SU-DHL-6 (cell line): ENCODE data around the gene MDFIC.

Experiments used
- H2AFZ ChIP-seq: fragments of 200-600 bp; sonication (generic); 2 replicates; pipeline ENCODE4 v1.6.1; 2014; ENCODE audit warnings: low read depth, mild to moderate bottlenecking, moderate library complexity, mixed read lengths, antibody characterized with exemption, low read length; ENCODE audit not compliant: severe bottlenecking
- H3F3A ChIP-seq: fragments of 200-600 bp; shearing (Covaris generic); 2 replicates; pipeline ENCODE4 v1.6.0; 2016; ENCODE audit warnings: antibody characterized with exemption, mild to moderate bottlenecking; ENCODE audit not compliant: insufficient read depth
- H3K27ac ChIP-seq: fragments of 200-600 bp; sonication (generic); 2 replicates; pipeline ENCODE4 v1.5.1; 2016; ENCODE audit warnings: low read depth, mild to moderate bottlenecking, low read length, moderate library complexity, mixed read lengths
- H3K27me3 ChIP-seq: fragments of 200-600 bp; sonication (generic), shearing (Covaris generic); 2 replicates; pipeline ENCODE4 v1.6.0; 2014; ENCODE audit warnings: mild to moderate bottlenecking, low read length
- H3K36me3 ChIP-seq: fragments of 200-600 bp; sonication (generic); 2 replicates; pipeline ENCODE4 v1.6.1; 2014; ENCODE audit warnings: mild to moderate bottlenecking, low read length, mixed read lengths
- H3K4me2 ChIP-seq: fragments of 300-600, 200-600 bp; shearing (Covaris generic), sonication (generic); 2 replicates; pipeline ENCODE4 v1.6.0; 2014; ENCODE audit warnings: low read length, low read depth, mild to moderate bottlenecking; ENCODE audit not compliant: poor library complexity, severe bottlenecking
- H3K4me3 ChIP-seq: fragments of 200-600 bp; sonication (generic); 2 replicates; pipeline ENCODE4 v1.5.1; 2014; ENCODE audit warnings: antibody characterized with exemption, low read length, mild to moderate bottlenecking, mixed read lengths; ENCODE audit not compliant: insufficient read depth, poor library complexity, severe bottlenecking
- H3K79me2 ChIP-seq: fragments of 200-600 bp; sonication (generic); 2 replicates; pipeline ENCODE4 v1.6.1; 2014; ENCODE audit warnings: mild to moderate bottlenecking, low read length, moderate library complexity; ENCODE audit not compliant: insufficient read depth
- H3K9ac ChIP-seq: fragments of 200-600 bp; sonication (generic); 2 replicates; pipeline ENCODE4 v1.7.0; 2014; ENCODE audit warnings: mild to moderate bottlenecking, low read length
- H3K9me2 ChIP-seq: fragments of 200-600 bp; sonication (generic); replicated peaks from 2 replicates; pipeline ENCODE4 v1.6.1; 2014; ENCODE audit warnings: low read length; ENCODE audit not compliant: insufficient read depth
- H3K9me3 ChIP-seq: fragments of 200-600 bp; sonication (generic); 2 replicates; pipeline ENCODE4 v1.6.1; 2014; ENCODE audit warnings: low read length, mixed read lengths; ENCODE audit not compliant: insufficient read depth
- H4K20me1 ChIP-seq: fragments of 200-600 bp; sonication (generic); 2 replicates; pipeline ENCODE4 v1.6.1; 2014; ENCODE audit warnings: low read depth, mild to moderate bottlenecking, antibody characterized with exemption, low read length, moderate library complexity, mixed read lengths
- CTCF ChIP-seq: fragments of 200-600 bp; sonication (generic); IDR thresholded peaks from one replicate; pipeline ENCODE4 v1.5.1; 2017; ENCODE audit warnings: antibody characterized with exemption, mild to moderate bottlenecking, low read length, moderate library complexity; ENCODE audit not compliant: insufficient read depth, poor library complexity, severe bottlenecking
- EZH2phosphoT487 ChIP-seq: fragments of 200-600 bp; sonication (generic), shearing (Covaris generic); conservative IDR thresholded peaks from 2 replicates; pipeline ENCODE4 v1.6.1; 2018; ENCODE audit warnings: mild to moderate bottlenecking, antibody characterized with exemption, low read length, moderate library complexity, mixed read lengths

MDFIC gene

GRCh38 chr7:114901771-114902170 is 20.1 kb upstream of the MDFIC start:
- H3K27me3 ChIP-seq, result no peaks in the 10 kb centered on the region
- H4K20me1 ChIP-seq, result no peaks in the 10 kb centered on the region
- no peak overlapping the region for H3K4me2 ChIP-seq
- no peaks in the 10 kb centered on the region for H3K9me3 ChIP-seq
- no peak overlapping the region for H3K27ac ChIP-seq
- H2AFZ ChIP-seq, result no peak overlapping the region
- H3K79me2 ChIP-seq, result no peaks in the 10 kb centered on the region
- no peak overlapping the region for H3K4me3 ChIP-seq
- H3K9me2 ChIP-seq, result no peaks in the 10 kb centered on the region
- H3F3A ChIP-seq, result no peaks in the 10 kb centered on the region
- H3K9ac ChIP-seq, result no peak overlapping the region
- no peaks in the 10 kb centered on the region for H3K36me3 ChIP-seq
- no peak for TF ChIP-seq EZH2phosphoT487
- TF ChIP-seq CTCF, result no peak

DNA sequence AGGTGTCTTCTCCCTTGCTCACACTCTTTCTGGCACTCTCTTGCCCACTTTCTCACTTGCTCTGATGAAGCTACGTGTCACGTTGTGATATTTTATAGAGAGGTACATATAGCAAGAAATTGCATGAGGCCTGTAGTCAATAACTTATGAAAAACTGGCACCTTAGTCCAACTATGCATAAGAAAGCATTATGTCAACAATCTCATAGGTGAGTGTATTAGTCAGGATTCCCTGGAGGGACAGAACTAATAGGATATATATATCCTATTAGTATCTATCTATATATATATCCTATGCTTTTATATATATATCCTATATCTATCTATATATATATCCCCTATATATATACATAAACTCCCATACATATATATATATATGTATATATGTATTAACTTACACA is 18.8 kb upstream of the MDFIC start:
- Histone ChIP-seq H3K27me3 (no peaks in the 10 kb centered on the region), H3K4me3 (no peak overlapping the region), H3F3A (no peaks in the 10 kb centered on the region)

GRCh38 chr7:114910787-114911186 is 11.1 kb upstream of the MDFIC start:
- Histone ChIP-seq H3K27ac (no peak overlapping the region), H3K4me3 (no peak overlapping the region), H3K79me2 (no peaks in the 10 kb centered on the region), H2AFZ (no peak overlapping the region), H3K9me2 (no peaks in the 10 kb centered on the region), H3K4me2 (no peak overlapping the region), H3K9ac (no peak overlapping the region), H4K20me1 (no peaks in the 10 kb centered on the region), H3K27me3 (no peaks in the 10 kb centered on the region), H3F3A (no peaks in the 10 kb centered on the region), H3K36me3 (no peaks in the 10 kb centered on the region), H3K9me3 (no peaks in the 10 kb centered on the region)
- TF ChIP-seq CTCF (no peak), EZH2phosphoT487 (no peak)

More for the DNA sequence above, 18.8 kb upstream of the MDFIC start:
- H3K36me3 ChIP-seq, result no peaks in the 10 kb centered on the region
- no peak overlapping the region for H2AFZ ChIP-seq
- no peak overlapping the region for H3K9ac ChIP-seq
- H3K9me2 ChIP-seq, result no peaks in the 10 kb centered on the region
- no peak overlapping the region for H3K4me2 ChIP-seq
- H3K27ac ChIP-seq, result no peak overlapping the region
- no peaks in the 10 kb centered on the region for H4K20me1 ChIP-seq
- H3K79me2 ChIP-seq, result no peaks in the 10 kb centered on the region
- TF ChIP-seq EZH2phosphoT487 (no peak), CTCF (no peak)
- no peaks in the 10 kb centered on the region for H3K9me3 ChIP-seq
